GM12878 (cell line): ENCODE data around the gene NUDT13. TPM values are rescaled to one million over a fixed set of nuclear protein-coding genes. Genes with fewer than 3 reads are reported as not detected.

Experiments
- ETV6 ChIP-seq, 2 experiments: fragments of 450-650 bp in 1 of 2; IDR thresholded peaks in 1 of 2; conservative IDR thresholded peaks in 1 of 2; 2 replicates each; pipeline ENCODE4 v1.6.1; 2014; ENCODE audit warnings: antibody characterized with exemption in 1 of 2, borderline replicate concordance in 1 of 2, low read depth in 1 of 2, mild to moderate bottlenecking in 1 of 2, moderate library complexity in 1 of 2
- IKZF2 ChIP-seq, 2 experiments: fragments of 450-650 bp; IDR thresholded peaks; 2 replicates each; pipeline ENCODE4 v1.6.1; 2017; ENCODE audit warnings: mild to moderate bottlenecking in 2 of 2, moderate library complexity in 2 of 2
- IRF4 ChIP-seq: IDR thresholded peaks from 2 replicates; pipeline ENCODE4 v1.6.1; 2011; ENCODE audit warnings: low read depth, low read length
- PAX5 ChIP-seq: IDR thresholded peaks from 2 replicates; pipeline ENCODE4 v1.6.1; 2011; ENCODE audit warnings: low read depth, low read length, borderline replicate concordance
- RUNX3 ChIP-seq: IDR thresholded peaks from 2 replicates; pipeline ENCODE4 v1.6.1; 2012; ENCODE audit warnings: low read length, inconsistent platforms
- SIX5 ChIP-seq: IDR thresholded peaks from 2 replicates; pipeline ENCODE4 v1.6.1; 2011; ENCODE audit warnings: mild to moderate bottlenecking, low read depth, low read length, moderate library complexity; ENCODE audit not compliant: severe bottlenecking
- SMARCA5 ChIP-seq: fragments of 450-650 bp; IDR thresholded peaks from 2 replicates; pipeline ENCODE4 v1.6.1; 2017; ENCODE audit warnings: mild to moderate bottlenecking
- SREBF2 ChIP-seq: IDR thresholded peaks from 2 replicates; pipeline ENCODE4 v1.6.1; 2012; ENCODE audit warnings: mild to moderate bottlenecking, low read length
- STAT3 ChIP-seq: IDR thresholded peaks from 2 replicates; pipeline ENCODE4 v1.6.1; 2011; ENCODE audit warnings: low read depth, low read length, improper control_type of control experiment
- TCF12 ChIP-seq: IDR thresholded peaks from 2 replicates; pipeline ENCODE4 v1.6.1; 2011; ENCODE audit warnings: low read depth, mild to moderate bottlenecking, low read length
- polyA plus RNA-seq, 11 experiments: library from polyadenylated mRNA; depleted of rRNA in 4 of 11; unstranded in 6 of 11; stranded (reverse) in 5 of 11; fragments of >200 nt; fragmentation: Nextera tagmentation in 4 of 11; fragmentation: Illumina TruSeq in 1 of 11; extraction: Ambion mirVana in 4 of 11; extraction: Trizol in 1 of 11; gene quantifications; 1 replicate in 1 of 11; 2 replicates in 10 of 11; pipeline versions ENCODE4 v1.2.1 to v1.2.3, GENCODE V29; 2011 to 2016; ENCODE audit warnings: inconsistent platforms in 2 of 11, missing spikeins in 2 of 11, low read depth in 1 of 11
- total RNA-seq, 4 experiments: library from RNA; depleted of rRNA in 3 of 4; stranded (reverse); fragments of >200 nt in 3 of 4; fragmentation: Illumina TruSeq in 1 of 4; extraction: Trizol in 1 of 4; gene quantifications; 2 replicates each; pipeline versions ENCODE4 v1.2.1 to v1.2.3, GENCODE V29; 2013 to 2021
- TF ChIP-seq, protein P1 (sequence below): fragments of 450-650 bp; IDR thresholded peaks from 2 replicates; pipeline ENCODE4 v1.6.1; 2018; ENCODE audit warnings: borderline replicate concordance, mild to moderate bottlenecking; ENCODE audit not compliant: partially characterized antibody
- TF ChIP-seq, protein P2 (sequence below): fragments of 450-650 bp; IDR thresholded peaks from 2 replicates; pipeline ENCODE4 v1.6.1; 2017; ENCODE audit warnings: mild to moderate bottlenecking, low read depth, inconsistent platforms; ENCODE audit not compliant: poor library complexity, severe bottlenecking
- TF ChIP-seq, protein P3 (sequence below): fragments of 450-650 bp; IDR thresholded peaks from 2 replicates; pipeline ENCODE4 v1.6.1; 2016; ENCODE audit warnings: mild to moderate bottlenecking, moderate library complexity, borderline replicate concordance
- TF ChIP-seq, protein P4 (sequence below): fragments of 450-650 bp; IDR thresholded peaks from 2 replicates; pipeline ENCODE4 v1.6.1; 2017; ENCODE audit warnings: mild to moderate bottlenecking, moderate library complexity

NUDT13 gene
- total and polyA plus RNA-seq, 10 of the 15 experiments (the other 5 are each of a cell fraction or from before 2014, with no cell fraction given), result 0.72 to 6.1 (median 1.9) TPM

DNA sequence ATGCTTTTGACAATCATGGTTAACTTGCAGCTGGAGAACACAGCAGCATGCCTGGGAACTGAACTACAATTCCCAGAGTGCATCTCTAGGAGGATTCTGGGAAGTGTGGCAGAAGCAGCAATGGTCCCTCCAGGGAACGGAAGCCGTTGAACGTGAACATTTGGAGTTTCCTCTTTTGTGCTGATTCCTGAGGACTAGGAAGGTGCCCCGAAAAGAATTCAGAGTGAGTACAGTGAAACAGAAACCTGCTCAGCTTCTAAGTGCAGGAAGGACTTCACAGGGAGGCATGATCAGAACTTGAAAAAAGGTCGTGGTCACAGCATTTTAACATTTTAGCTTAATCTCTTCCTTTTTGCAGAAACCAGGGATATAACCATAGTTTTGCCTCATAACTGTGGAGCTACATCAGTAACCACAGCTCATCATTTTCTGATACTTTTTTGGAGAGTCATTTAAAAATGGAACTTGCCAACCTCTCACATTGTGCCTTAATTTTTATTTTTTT lies at the start of gene NUDT13 (continued):
- TF ChIP-seq, protein P1, sequence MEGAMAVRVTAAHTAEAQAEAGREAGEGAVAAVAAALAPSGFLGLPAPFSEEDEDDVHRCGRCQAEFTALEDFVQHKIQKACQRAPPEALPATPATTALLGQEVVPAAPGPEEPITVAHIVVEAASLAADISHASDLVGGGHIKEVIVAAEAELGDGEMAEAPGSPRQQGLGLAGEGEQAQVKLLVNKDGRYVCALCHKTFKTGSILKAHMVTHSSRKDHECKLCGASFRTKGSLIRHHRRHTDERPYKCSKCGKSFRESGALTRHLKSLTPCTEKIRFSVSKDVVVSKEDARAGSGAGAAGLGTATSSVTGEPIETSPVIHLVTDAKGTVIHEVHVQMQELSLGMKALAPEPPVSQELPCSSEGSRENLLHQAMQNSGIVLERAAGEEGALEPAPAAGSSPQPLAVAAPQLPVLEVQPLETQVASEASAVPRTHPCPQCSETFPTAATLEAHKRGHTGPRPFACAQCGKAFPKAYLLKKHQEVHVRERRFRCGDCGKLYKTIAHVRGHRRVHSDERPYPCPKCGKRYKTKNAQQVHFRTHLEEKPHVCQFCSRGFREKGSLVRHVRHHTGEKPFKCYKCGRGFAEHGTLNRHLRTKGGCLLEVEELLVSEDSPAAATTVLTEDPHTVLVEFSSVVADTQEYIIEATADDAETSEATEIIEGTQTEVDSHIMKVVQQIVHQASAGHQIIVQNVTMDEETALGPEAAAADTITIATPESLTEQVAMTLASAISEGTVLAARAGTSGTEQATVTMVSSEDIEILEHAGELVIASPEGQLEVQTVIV, result no peak
- TF ChIP-seq, protein P2, sequence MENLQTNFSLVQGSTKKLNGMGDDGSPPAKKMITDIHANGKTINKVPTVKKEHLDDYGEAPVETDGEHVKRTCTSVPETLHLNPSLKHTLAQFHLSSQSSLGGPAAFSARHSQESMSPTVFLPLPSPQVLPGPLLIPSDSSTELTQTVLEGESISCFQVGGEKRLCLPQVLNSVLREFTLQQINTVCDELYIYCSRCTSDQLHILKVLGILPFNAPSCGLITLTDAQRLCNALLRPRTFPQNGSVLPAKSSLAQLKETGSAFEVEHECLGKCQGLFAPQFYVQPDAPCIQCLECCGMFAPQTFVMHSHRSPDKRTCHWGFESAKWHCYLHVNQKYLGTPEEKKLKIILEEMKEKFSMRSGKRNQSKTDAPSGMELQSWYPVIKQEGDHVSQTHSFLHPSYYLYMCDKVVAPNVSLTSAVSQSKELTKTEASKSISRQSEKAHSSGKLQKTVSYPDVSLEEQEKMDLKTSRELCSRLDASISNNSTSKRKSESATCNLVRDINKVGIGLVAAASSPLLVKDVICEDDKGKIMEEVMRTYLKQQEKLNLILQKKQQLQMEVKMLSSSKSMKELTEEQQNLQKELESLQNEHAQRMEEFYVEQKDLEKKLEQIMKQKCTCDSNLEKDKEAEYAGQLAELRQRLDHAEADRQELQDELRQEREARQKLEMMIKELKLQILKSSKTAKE, result peak; percentile 27
- TF ChIP-seq SMARCA5 (peak; percentile 8; the same call in 1 of the 2 replicates), IKZF2 (IDR thresholded peaks at IDR 0.05) (peak; percentile 77 to 82; a peak in 3 of 4 replicates), IRF4 (0 out of 2 replicates have a peak, but pooled peaks have one; percentile 57), RUNX3 (peak; percentile 52), STAT3 (0 out of 2 replicates have a peak, but pooled peaks have one; percentile 67), SIX5 (peak; percentile 100), PAX5 (no peak), SREBF2 (no peak), ETV6 (conservative IDR thresholded peaks at IDR 0.05 in 1 of 2, IDR thresholded peaks at IDR 0.05 in 1 of 2; ENCODE audit: borderline replicate concordance in 1 of 2, low read depth in 1 of 2) (peak in 1 of 2 experiments; percentile 42; a peak in 1 of 4 replicates), TCF12 (0 out of 2 replicates have a peak, but pooled peaks have one; percentile 31)
- TF ChIP-seq, protein P3, sequence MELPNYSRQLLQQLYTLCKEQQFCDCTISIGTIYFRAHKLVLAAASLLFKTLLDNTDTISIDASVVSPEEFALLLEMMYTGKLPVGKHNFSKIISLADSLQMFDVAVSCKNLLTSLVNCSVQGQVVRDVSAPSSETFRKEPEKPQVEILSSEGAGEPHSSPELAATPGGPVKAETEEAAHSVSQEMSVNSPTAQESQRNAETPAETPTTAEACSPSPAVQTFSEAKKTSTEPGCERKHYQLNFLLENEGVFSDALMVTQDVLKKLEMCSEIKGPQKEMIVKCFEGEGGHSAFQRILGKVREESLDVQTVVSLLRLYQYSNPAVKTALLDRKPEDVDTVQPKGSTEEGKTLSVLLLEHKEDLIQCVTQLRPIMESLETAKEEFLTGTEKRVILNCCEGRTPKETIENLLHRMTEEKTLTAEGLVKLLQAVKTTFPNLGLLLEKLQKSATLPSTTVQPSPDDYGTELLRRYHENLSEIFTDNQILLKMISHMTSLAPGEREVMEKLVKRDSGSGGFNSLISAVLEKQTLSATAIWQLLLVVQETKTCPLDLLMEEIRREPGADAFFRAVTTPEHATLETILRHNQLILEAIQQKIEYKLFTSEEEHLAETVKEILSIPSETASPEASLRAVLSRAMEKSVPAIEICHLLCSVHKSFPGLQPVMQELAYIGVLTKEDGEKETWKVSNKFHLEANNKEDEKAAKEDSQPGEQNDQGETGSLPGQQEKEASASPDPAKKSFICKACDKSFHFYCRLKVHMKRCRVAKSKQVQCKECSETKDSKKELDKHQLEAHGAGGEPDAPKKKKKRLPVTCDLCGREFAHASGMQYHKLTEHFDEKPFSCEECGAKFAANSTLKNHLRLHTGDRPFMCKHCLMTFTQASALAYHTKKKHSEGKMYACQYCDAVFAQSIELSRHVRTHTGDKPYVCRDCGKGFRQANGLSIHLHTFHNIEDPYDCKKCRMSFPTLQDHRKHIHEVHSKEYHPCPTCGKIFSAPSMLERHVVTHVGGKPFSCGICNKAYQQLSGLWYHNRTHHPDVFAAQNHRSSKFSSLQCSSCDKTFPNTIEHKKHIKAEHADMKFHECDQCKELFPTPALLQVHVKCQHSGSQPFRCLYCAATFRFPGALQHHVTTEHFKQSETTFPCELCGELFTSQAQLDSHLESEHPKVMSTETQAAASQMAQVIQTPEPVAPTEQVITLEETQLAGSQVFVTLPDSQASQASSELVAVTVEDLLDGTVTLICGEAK, result peak; percentile 88; the same call in 1 of the 2 replicates
- TF ChIP-seq, protein P4, sequence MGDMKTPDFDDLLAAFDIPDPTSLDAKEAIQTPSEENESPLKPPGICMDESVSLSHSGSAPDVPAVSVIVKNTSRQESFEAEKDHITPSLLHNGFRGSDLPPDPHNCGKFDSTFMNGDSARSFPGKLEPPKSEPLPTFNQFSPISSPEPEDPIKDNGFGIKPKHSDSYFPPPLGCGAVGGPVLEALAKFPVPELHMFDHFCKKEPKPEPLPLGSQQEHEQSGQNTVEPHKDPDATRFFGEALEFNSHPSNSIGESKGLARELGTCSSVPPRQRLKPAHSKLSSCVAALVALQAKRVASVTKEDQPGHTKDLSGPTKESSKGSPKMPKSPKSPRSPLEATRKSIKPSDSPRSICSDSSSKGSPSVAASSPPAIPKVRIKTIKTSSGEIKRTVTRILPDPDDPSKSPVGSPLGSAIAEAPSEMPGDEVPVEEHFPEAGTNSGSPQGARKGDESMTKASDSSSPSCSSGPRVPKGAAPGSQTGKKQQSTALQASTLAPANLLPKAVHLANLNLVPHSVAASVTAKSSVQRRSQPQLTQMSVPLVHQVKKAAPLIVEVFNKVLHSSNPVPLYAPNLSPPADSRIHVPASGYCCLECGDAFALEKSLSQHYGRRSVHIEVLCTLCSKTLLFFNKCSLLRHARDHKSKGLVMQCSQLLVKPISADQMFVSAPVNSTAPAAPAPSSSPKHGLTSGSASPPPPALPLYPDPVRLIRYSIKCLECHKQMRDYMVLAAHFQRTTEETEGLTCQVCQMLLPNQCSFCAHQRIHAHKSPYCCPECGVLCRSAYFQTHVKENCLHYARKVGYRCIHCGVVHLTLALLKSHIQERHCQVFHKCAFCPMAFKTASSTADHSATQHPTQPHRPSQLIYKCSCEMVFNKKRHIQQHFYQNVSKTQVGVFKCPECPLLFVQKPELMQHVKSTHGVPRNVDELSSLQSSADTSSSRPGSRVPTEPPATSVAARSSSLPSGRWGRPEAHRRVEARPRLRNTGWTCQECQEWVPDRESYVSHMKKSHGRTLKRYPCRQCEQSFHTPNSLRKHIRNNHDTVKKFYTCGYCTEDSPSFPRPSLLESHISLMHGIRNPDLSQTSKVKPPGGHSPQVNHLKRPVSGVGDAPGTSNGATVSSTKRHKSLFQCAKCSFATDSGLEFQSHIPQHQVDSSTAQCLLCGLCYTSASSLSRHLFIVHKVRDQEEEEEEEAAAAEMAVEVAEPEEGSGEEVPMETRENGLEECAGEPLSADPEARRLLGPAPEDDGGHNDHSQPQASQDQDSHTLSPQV, result peak; percentile 100
